A549 (cell line): ENCODE results near the gene BAZ1B. TPM values are rescaled to one million over a fixed set of nuclear protein-coding genes. Genes with fewer than 3 reads are reported as not detected.

Source experiments
- ATAC-seq, 2 experiments: fragments of 200-7000 bp in 1 of 2; fragments of >200 bp in 1 of 2; cut with Nextera tagmentation in 1 of 2; cut with Tn5 transposase in 1 of 2; 3 replicates each; pipeline versions ENCODE4 v1.8.0 to v1.9.1; 2018 to 2020; ENCODE audit warnings: mild to moderate bottlenecking in 1 of 2, moderate library complexity in 1 of 2
- CTCF ChIA-PET: fragments of 300-600 bp; sonication (Branson Sonifier 250); formaldehyde crosslinking; extraction: SDS; loops from one replicate; lab custom pipeline; 2021; ENCODE audit warnings: antibody characterized with exemption, inconsistent platforms; lab: Yijun Ruan, JAX
- POLR2A ChIA-PET: fragments of 350-600 bp; formaldehyde crosslinking; extraction: SDS; loops from one replicate; lab custom pipeline; 2021; ENCODE audit warnings: antibody characterized with exemption, inconsistent platforms; lab: Yijun Ruan, JAX
- DNase-seq, 2 experiments: peaks; one replicate each; pipeline versions ENCODE4 v3.0.0 to v3.0.0-alpha.2; 2011 to 2016; ENCODE audit warnings: low read depth in 1 of 2, low spot score in 1 of 2
- FAIRE-seq: peaks from 2 replicates; lab custom pipeline; 2011; peaks lifted over from hg19 to GRCh38; lab: Jason Lieb, UNC
- H3K27ac ChIP-seq, 2 experiments: fragments of >200 bp; sonication (Bioruptor Twin); formaldehyde crosslinking; 3 replicates each; pipeline ENCODE4 v1.5.1; 2016 to 2017
- H3K4me1 ChIP-seq: fragments of >200 bp; sonication (Bioruptor Twin); formaldehyde crosslinking; 3 replicates; pipeline ENCODE4 v1.6.1; 2016
- H3K4me2 ChIP-seq: fragments of >200 bp; sonication (Bioruptor Twin); formaldehyde crosslinking; 3 replicates; pipeline ENCODE4 v1.6.1; 2016
- H3K4me3 ChIP-seq: fragments of >200 bp; sonication (Bioruptor Twin); formaldehyde crosslinking; 3 replicates; pipeline ENCODE4 v1.5.1; 2016
- H3K9me3 ChIP-seq: fragments of >200 bp; sonication (Bioruptor Twin); formaldehyde crosslinking; 3 replicates; pipeline ENCODE4 v1.6.1; 2016
- ATOH8 ChIP-seq: fragments of 250-450 bp; sonication (Bioruptor Pico); IDR thresholded peaks from 2 replicates; pipeline ENCODE4 v1.5.0; 2020; ENCODE audit warnings: low read depth, mild to moderate bottlenecking, moderate library complexity
- BHLHE40 ChIP-seq: IDR thresholded peaks from 2 replicates; pipeline ENCODE4 v1.6.1; 2012; ENCODE audit warnings: low read depth, low read length, inconsistent platforms
- CEBPB ChIP-seq, 2 experiments: fragments of >200 bp in 1 of 2; sonication (Bioruptor Twin) in 1 of 2; formaldehyde crosslinking in 1 of 2; IDR thresholded peaks; 2 replicates each; pipeline ENCODE4 v1.6.1; 2012 to 2016
- CHD4 ChIP-seq: fragments of 200-600 bp; sonication (generic); IDR thresholded peaks from 2 replicates; pipeline ENCODE4 v1.6.1; 2016; ENCODE audit warnings: antibody characterized with exemption, mild to moderate bottlenecking, borderline replicate concordance
- E2F6 ChIP-seq: IDR thresholded peaks from 2 replicates; pipeline ENCODE4 v1.6.1; 2012; ENCODE audit warnings: low read depth, borderline replicate concordance
- ESRRA ChIP-seq: fragments of 150-350 bp; IDR thresholded peaks from 2 replicates; pipeline ENCODE4 v1.6.1; 2014; ENCODE audit warnings: mild to moderate bottlenecking, low read length, borderline replicate concordance
- FOSL2 ChIP-seq, 2 experiments: fragments of 450-650 bp in 1 of 2; fragments of >200 bp in 1 of 2; sonication (Bioruptor Twin) in 1 of 2; formaldehyde crosslinking; IDR thresholded peaks; 2 replicates each; pipeline versions ENCODE4 v1.5.0 to v1.6.1; 2016 to 2020; ENCODE audit warnings: mild to moderate bottlenecking in 1 of 2, moderate library complexity in 1 of 2
- FOXS1 ChIP-seq: fragments of 250-450 bp; sonication (Bioruptor Pico); IDR thresholded peaks from 2 replicates; pipeline ENCODE4 v1.5.0; 2020; ENCODE audit warnings: mild to moderate bottlenecking, moderate library complexity
- GATA3 ChIP-seq: IDR thresholded peaks from 2 replicates; pipeline ENCODE4 v1.6.1; 2012; ENCODE audit warnings: borderline replicate concordance
- HOXA7 ChIP-seq: fragments of 250-450 bp; sonication (Bioruptor Pico); IDR thresholded peaks from 2 replicates; pipeline ENCODE4 v1.5.0; 2020; ENCODE audit warnings: mild to moderate bottlenecking, moderate library complexity
- HOXB5 ChIP-seq: fragments of 250-450 bp; sonication (Bioruptor Pico); IDR thresholded peaks from 2 replicates; pipeline ENCODE4 v1.5.0; 2020; ENCODE audit warnings: mild to moderate bottlenecking, moderate library complexity
- JUNB ChIP-seq: fragments of >200 bp; sonication (Bioruptor Twin); formaldehyde crosslinking; IDR thresholded peaks from 2 replicates; pipeline ENCODE4 v1.6.1; 2016
- KDM5A ChIP-seq: fragments of 200-600 bp; sonication (generic); IDR thresholded peaks from 2 replicates; pipeline ENCODE4 v1.6.1; 2016; ENCODE audit warnings: antibody characterized with exemption, mild to moderate bottlenecking
- MAX ChIP-seq: IDR thresholded peaks from 2 replicates; pipeline ENCODE4 v1.6.1; 2012
- MAZ ChIP-seq: fragments of 150-350 bp; IDR thresholded peaks from 2 replicates; pipeline ENCODE4 v1.6.1; 2014; ENCODE audit warnings: antibody characterized with exemption, low read depth, low read length, borderline replicate concordance
- MYC ChIP-seq: IDR thresholded peaks from 2 replicates; pipeline ENCODE4 v1.6.1; 2012; ENCODE audit warnings: mild to moderate bottlenecking, inconsistent platforms, low read length, improper control_type of control experiment, borderline replicate concordance
- NPAS2 ChIP-seq: fragments of 250-450 bp; sonication (Bioruptor Pico); IDR thresholded peaks from 2 replicates; pipeline ENCODE4 v1.8.0; 2022; ENCODE audit warnings: mild to moderate bottlenecking, moderate library complexity, borderline replicate concordance
- PBX3 ChIP-seq: IDR thresholded peaks from 2 replicates; pipeline ENCODE4 v1.6.1; 2012
- POLR2A ChIP-seq: IDR thresholded peaks from 2 replicates; pipeline ENCODE4 v1.6.1; 2012; ENCODE audit warnings: mild to moderate bottlenecking, low read length
- POLR2AphosphoS2 ChIP-seq: conservative IDR thresholded peaks from 2 replicates; pipeline ENCODE4 v1.6.1; 2012; ENCODE audit warnings: low read length, improper control_type of control experiment, inconsistent platforms
- RAD21 ChIP-seq, 2 experiments: fragments of >200 bp in 1 of 2; sonication (Bioruptor Twin) in 1 of 2; formaldehyde crosslinking in 1 of 2; IDR thresholded peaks in 1 of 2; conservative IDR thresholded peaks in 1 of 2; 2 replicates in 1 of 2; 3 replicates in 1 of 2; pipeline ENCODE4 v1.6.1; 2012 to 2018; ENCODE audit warnings: inconsistent platforms in 1 of 2
- RCOR1 ChIP-seq: fragments of 150-350 bp; IDR thresholded peaks from 2 replicates; pipeline ENCODE4 v1.6.1; 2014; ENCODE audit warnings: antibody characterized with exemption, low read length, low read depth
- SREBF2 ChIP-seq: fragments of 450-650 bp; IDR thresholded peaks from 2 replicates; pipeline ENCODE4 v1.6.1; 2014; ENCODE audit warnings: mild to moderate bottlenecking, moderate library complexity
- TP53 ChIP-seq: fragments of 250-450 bp; sonication (Bioruptor Pico); IDR thresholded peaks from 2 replicates; pipeline ENCODE4 v1.5.0; 2021; ENCODE audit warnings: mild to moderate bottlenecking, moderate library complexity
- USF2 ChIP-seq: fragments of 450-650 bp; IDR thresholded peaks from 2 replicates; pipeline ENCODE4 v1.6.1; 2014; ENCODE audit warnings: antibody characterized with exemption
- ZC3H11A ChIP-seq: fragments of 450-650 bp; IDR thresholded peaks from 2 replicates; pipeline ENCODE4 v1.6.1; 2014; ENCODE audit warnings: antibody characterized with exemption, mild to moderate bottlenecking
- ZNF302 ChIP-seq: fragments of 250-450 bp; sonication (Bioruptor Pico); IDR thresholded peaks from 2 replicates; pipeline ENCODE4 v1.9.0; 2021; ENCODE audit warnings: inconsistent platforms, mild to moderate bottlenecking, moderate library complexity
- ZSCAN20 ChIP-seq: fragments of 250-450 bp; sonication (Bioruptor Pico); IDR thresholded peaks from 2 replicates; pipeline ENCODE4 v1.8.0; 2022; ENCODE audit warnings: mild to moderate bottlenecking, moderate library complexity
- WGBS: methylation state at CpG from one replicate; pipeline ENCODE4 v1.1.6; 2017; ENCODE audit errors: missing lambda C conversion rate; 5-methylcytosine and 5-hydroxymethylcytosine counted together
- polyA plus RNA-seq, 4 experiments: library from polyadenylated mRNA; depleted of rRNA in 3 of 4; stranded (reverse); fragments of >200 nt; fragmentation: RNase III in 1 of 4; extraction: RNeasy Plus Mini Kit Qiagen cat#74134 plus additional on column Dnase treatment in 1 of 4; gene quantifications; 2 replicates in 3 of 4; 3 replicates in 1 of 4; pipeline ENCODE4 v1.2.3, GENCODE V29; 2011 to 2017

Gene BAZ1B
- polyA plus RNA-seq, 2 of the 4 experiments (the other 2 are of a cell fraction) = 54.8 to 66.8 TPM

- no peak overlapping the region for H3K4me2 ChIP-seq
- no peaks in the 10 kb centered on the region for H3K9me3 ChIP-seq
- TF ChIP-seq POLR2A (no peak), HOXA7 (CRISPR knock-in tag) (no peak), ESRRA (no peak), SREBF2 (no peak), RCOR1 (no peak), FOXS1 (no peak), MAZ (no peak), ATOH8 (CRISPR knock-in tag) (no peak), RAD21 (conservative IDR thresholded peaks at IDR 0.05 in 1 of 2, IDR thresholded peaks at IDR 0.05 in 1 of 2) (no peak)
- TF ChIP-seq, all 56 proteins: peak for 0
- H3K27ac ChIP-seq = no peak overlapping the region
- ATAC-seq (no peak), DNase-seq (no peak), FAIRE-seq (no peak)
- 95% methylated on average over 12 of the region's 12 CpGs for WGBS
- no peak overlapping the region for H3K4me3 ChIP-seq
- ChIA-PET CTCF (interaction anchor here (1.0 to 3.9 kb wide), 5 partner anchors 8 to 120 kb away, joined by 3 to 45 read pairs (median 4); no protein-coding TSS in a partner anchor), POLR2A (no interaction called here)
- H3K4me1 ChIP-seq = no peaks in the 10 kb centered on the region
Observed at GRCh38 chr7:73443548-73444255, 78.4 kb downstream of the BAZ1B start.

GRCh38 chr7:73442903-73443500, 79.1 kb downstream of the BAZ1B start:
- H3K4me2 ChIP-seq = no peak overlapping the region
- no peak for ATAC-seq
- no peak for DNase-seq
- ChIA-PET CTCF (interaction anchor here (1.0 to 3.9 kb wide), 6 partner anchors 9 to 119 kb away, joined by 3 to 45 read pairs (median 4); no protein-coding TSS in a partner anchor), POLR2A (no interaction called here)
- no peaks in the 10 kb centered on the region for H3K4me1 ChIP-seq
- H3K27ac ChIP-seq = no peak overlapping the region
- FAIRE-seq = no peak
- TF ChIP-seq FOSL2 (IDR thresholded peaks at IDR 0.05) (no peak), FOSL2 (CRISPR knock-in tag; IDR thresholded peaks at IDR 0.05) (no peak), BHLHE40 (no peak), ZSCAN20 (CRISPR knock-in tag) (no peak), ZNF302 (CRISPR knock-in tag) (no peak), POLR2AphosphoS2 (no peak), MYC (no peak), PBX3 (no peak), CEBPB (IDR thresholded peaks at IDR 0.05) (no peak), GATA3 (no peak), NPAS2 (CRISPR knock-in tag) (no peak), USF2 (no peak), CHD4 (no peak), JUNB (no peak), E2F6 (no peak), MAX (no peak), TP53 (no peak), KDM5A (no peak), ZC3H11A (no peak), HOXB5 (CRISPR knock-in tag) (no peak)
- no peaks in the 10 kb centered on the region for H3K9me3 ChIP-seq
- no peak overlapping the region for H3K4me3 ChIP-seq
- WGBS = 82% methylated on average over 11 of the region's 11 CpGs
